Measurements from ENCODE around the gene TRIO.

- TF ChIP-seq POLR2A (IDR thresholded peaks at IDR 0.05): no peak
- TF ChIP-seq CTCF (IDR thresholded peaks at IDR 0.05): no peak
These were observed 107.9 kb downstream of the TRIO start for GRCh38 chr5:14250748-14251701.
